K562 (cell line): ENCODE data around the gene HIVEP1. TPM values are rescaled to one million over a fixed set of nuclear protein-coding genes. Genes with fewer than 3 reads are reported as not detected.

ENCODE experiments used
- CBX1 ChIP-seq: sonication (generic); IDR thresholded peaks from 2 replicates; pipeline ENCODE4 v1.6.1; 2016; ENCODE audit warnings: antibody characterized with exemption, low read depth, mild to moderate bottlenecking
- CBX8 ChIP-seq: fragments of 200-600 bp; sonication (generic); IDR thresholded peaks from 2 replicates; pipeline ENCODE4 v1.6.1; 2012; ENCODE audit warnings: borderline replicate concordance, mixed run types, low read depth, mild to moderate bottlenecking, moderate library complexity, mixed read lengths, low read length, control low read depth, inconsistent platforms; ENCODE audit not compliant: poor library complexity, severe bottlenecking; ENCODE audit errors: extremely low read depth
- CTBP1 ChIP-seq: fragments of 450-650 bp; IDR thresholded peaks from 2 replicates; pipeline ENCODE4 v1.6.1; 2016; ENCODE audit warnings: borderline replicate concordance
- FIP1L1 ChIP-seq: fragments of 200-400 bp; formaldehyde crosslinking; IDR thresholded peaks from 2 replicates; pipeline ENCODE4 v1.6.1; 2018; ENCODE audit warnings: mild to moderate bottlenecking, low read depth, low read length; ENCODE audit not compliant: poor library complexity, severe bottlenecking
- FOXA3 ChIP-seq, 2 experiments: fragments of 450-650 bp in 1 of 2; sonication (generic) in 1 of 2; formaldehyde crosslinking; IDR thresholded peaks in 1 of 2; conservative IDR thresholded peaks in 1 of 2; 2 replicates each; pipeline versions ENCODE4 v1.4.0 to v1.8.0; 2020 to 2022; ENCODE audit warnings: mild to moderate bottlenecking in 2 of 2, missing genetic modification reagents in 1 of 2
- FOXJ3 ChIP-seq: sonication (generic); formaldehyde crosslinking; IDR thresholded peaks from 2 replicates; pipeline ENCODE4 v1.4.0; 2020; ENCODE audit warnings: mild to moderate bottlenecking, missing genetic modification reagents
- GATA2 ChIP-seq: sonication (generic); formaldehyde crosslinking; IDR thresholded peaks from 2 replicates; pipeline ENCODE4 v1.4.0; 2020; ENCODE audit warnings: mild to moderate bottlenecking, missing genetic modification reagents
- HBP1 ChIP-seq: fragments of 450-650 bp; formaldehyde crosslinking; IDR thresholded peaks from 2 replicates; pipeline ENCODE4 v1.4.0; 2022; ENCODE audit warnings: missing genetic modification characterization
- MAZ ChIP-seq, 2 experiments: fragments of 450-650 bp in 1 of 2; sonication (generic) in 1 of 2; formaldehyde crosslinking; IDR thresholded peaks in 1 of 2; conservative IDR thresholded peaks in 1 of 2; 2 replicates each; pipeline versions ENCODE4 v1.4.0 to v1.5.0; 2020; ENCODE audit warnings: mild to moderate bottlenecking in 1 of 2, missing genetic modification reagents in 1 of 2
- NRF1 ChIP-seq, 2 experiments: fragments of 450-650 bp; IDR thresholded peaks in 1 of 2; conservative IDR thresholded peaks in 1 of 2; 2 replicates each; pipeline ENCODE4 v1.6.1; 2014; ENCODE audit warnings: mild to moderate bottlenecking in 2 of 2
- PML ChIP-seq: IDR thresholded peaks from 2 replicates; pipeline ENCODE4 v1.6.1; 2012; ENCODE audit warnings: low read length, inconsistent platforms
- SETDB1 ChIP-seq: IDR thresholded peaks from one replicate; pipeline ENCODE4 v1.6.1; 2012; ENCODE audit warnings: low read length, control low read depth, inconsistent platforms
- TAF1 ChIP-seq: IDR thresholded peaks from 2 replicates; pipeline ENCODE4 v1.6.1; 2011; ENCODE audit warnings: mild to moderate bottlenecking, low read length, moderate library complexity; ENCODE audit not compliant: insufficient read depth, control insufficient read depth, severe bottlenecking; ENCODE audit errors: extremely low read depth
- U2AF2 ChIP-seq: fragments of 200-400 bp; formaldehyde crosslinking; optimal IDR thresholded peaks from 2 replicates; pipeline ENCODE3; 2017; ENCODE audit warnings: low read depth, mild to moderate bottlenecking, low read length
- YBX1 ChIP-seq: fragments of 450-650 bp; IDR thresholded peaks from 2 replicates; pipeline ENCODE4 v1.7.1; 2016; ENCODE audit warnings: mild to moderate bottlenecking
- ZNF121 ChIP-seq: sonication (generic); formaldehyde crosslinking; conservative IDR thresholded peaks from 2 replicates; pipeline ENCODE4 v1.8.0; 2022; ENCODE audit warnings: missing genetic modification reagents
- ZNF146 ChIP-seq: IDR thresholded peaks from one replicate; pipeline ENCODE4 v1.6.1; 2018; ENCODE audit warnings: missing compliant biosample characterization; ENCODE audit not compliant: unreplicated experiment
- ZNF347 ChIP-seq: fragments of 450-650 bp; formaldehyde crosslinking; IDR thresholded peaks from 2 replicates; pipeline ENCODE4 v1.4.0; 2020; ENCODE audit warnings: low read depth, mild to moderate bottlenecking, moderate library complexity
- ZNF668 ChIP-seq: fragments of 250-450 bp; sonication (Bioruptor Pico); IDR thresholded peaks from 2 replicates; pipeline ENCODE4 v1.8.0; 2022; ENCODE audit warnings: mild to moderate bottlenecking, inconsistent platforms
- ZNF717 ChIP-seq: fragments of 250-450 bp; sonication (Bioruptor Pico); IDR thresholded peaks from 2 replicates; pipeline ENCODE4 v1.5.0; 2021
- ZNF778 ChIP-seq: fragments of 450-650 bp; formaldehyde crosslinking; IDR thresholded peaks from 2 replicates; pipeline ENCODE4 v1.4.0; 2020; ENCODE audit warnings: mild to moderate bottlenecking, moderate library complexity
- ZSCAN32 ChIP-seq: fragments of 450-650 bp; formaldehyde crosslinking; IDR thresholded peaks from 2 replicates; pipeline ENCODE4 v1.4.0; 2020; ENCODE audit warnings: mild to moderate bottlenecking, moderate library complexity
- polyA plus RNA-seq, 8 experiments: library from polyadenylated mRNA; depleted of rRNA in 4 of 8; stranded (reverse) in 5 of 8; unstranded in 3 of 8; fragments of >200 nt; fragmentation: Nextera tagmentation in 2 of 8; fragmentation: Illumina TruSeq in 1 of 8; extraction: Ambion mirVana in 2 of 8; extraction: Trizol in 1 of 8; gene quantifications; 2 replicates each; pipeline versions ENCODE4 v1.2.1 to v1.2.3, GENCODE V29; 2011 to 2014; ENCODE audit warnings: inconsistent platforms in 1 of 8, missing spikeins in 1 of 8
- total RNA-seq, 7 experiments: library from RNA; depleted of rRNA in 6 of 7; stranded (reverse); fragments of >200 nt in 6 of 7; fragmentation: Illumina TruSeq in 2 of 7; extraction: Trizol in 2 of 7; gene quantifications; 2 replicates each; pipeline versions ENCODE4 v1.2.1 to v1.2.3, GENCODE V29; 2011 to 2021; ENCODE audit warnings: low replicate concordance in 1 of 7
- TF ChIP-seq, protein P1 (sequence below): fragments of 200-800 bp; sonication (Bioruptor generic); IDR thresholded peaks from 2 replicates; pipeline ENCODE4 v1.6.1; 2017; ENCODE audit warnings: missing genetic modification characterization, missing compliant biosample characterization
- TF ChIP-seq, protein P2 (sequence below), 2 experiments: fragments of 450-650 bp; IDR thresholded peaks; 2 replicates each; pipeline ENCODE4 v1.6.1; 2016

Gene HIVEP1
- total and polyA plus RNA-seq, 9 of the 15 experiments (the other 6 are each of a cell fraction or from before 2014, with no cell fraction given), result 6.0 to 33.3 (median 21.7) TPM

GRCh38 chr6:12008366-12009179 lies 3.5 kb upstream of the HIVEP1 start (continued):
- TF ChIP-seq CTBP1, result peak; percentile 90; the same call in 1 of the 2 replicates
- TF ChIP-seq ZSCAN32 (CRISPR knock-in tag), result no peak
- no peak; the same call in 1 of the 2 replicates for TF ChIP-seq CBX1
- no peak for TF ChIP-seq CBX8
- 0 out of 2 replicates have a peak, but pooled peaks have one; percentile 7 for TF ChIP-seq HBP1
- TF ChIP-seq, protein P1, sequence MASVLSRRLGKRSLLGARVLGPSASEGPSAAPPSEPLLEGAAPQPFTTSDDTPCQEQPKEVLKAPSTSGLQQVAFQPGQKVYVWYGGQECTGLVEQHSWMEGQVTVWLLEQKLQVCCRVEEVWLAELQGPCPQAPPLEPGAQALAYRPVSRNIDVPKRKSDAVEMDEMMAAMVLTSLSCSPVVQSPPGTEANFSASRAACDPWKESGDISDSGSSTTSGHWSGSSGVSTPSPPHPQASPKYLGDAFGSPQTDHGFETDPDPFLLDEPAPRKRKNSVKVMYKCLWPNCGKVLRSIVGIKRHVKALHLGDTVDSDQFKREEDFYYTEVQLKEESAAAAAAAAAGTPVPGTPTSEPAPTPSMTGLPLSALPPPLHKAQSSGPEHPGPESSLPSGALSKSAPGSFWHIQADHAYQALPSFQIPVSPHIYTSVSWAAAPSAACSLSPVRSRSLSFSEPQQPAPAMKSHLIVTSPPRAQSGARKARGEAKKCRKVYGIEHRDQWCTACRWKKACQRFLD, result peak; percentile 92; the same call in 1 of the 2 replicates
- no peak for TF ChIP-seq ZNF146
- no peak for TF ChIP-seq SETDB1
- TF ChIP-seq ZNF778 (CRISPR knock-in tag), result no peak
- no peak for TF ChIP-seq ZNF668 (CRISPR knock-in tag)
- no peak for TF ChIP-seq ZNF121 (CRISPR knock-in tag)
- no peak for TF ChIP-seq FIP1L1
- TF ChIP-seq TAF1, result peak; percentile 91
- peak; percentile 95 for TF ChIP-seq GATA2 (CRISPR knock-in tag)
- no peak for TF ChIP-seq ZNF347
- TF ChIP-seq FOXA3 (CRISPR knock-in tag; conservative IDR thresholded peaks at IDR 0.05 in 1 of 2, IDR thresholded peaks at IDR 0.05 in 1 of 2), result no peak
- TF ChIP-seq PML, result peak; percentile 50; the same call in 1 of the 2 replicates
- no peak for TF ChIP-seq FOXJ3 (CRISPR knock-in tag)
- peak; percentile 90 to 94 for TF ChIP-seq MAZ (CRISPR knock-in tag; conservative IDR thresholded peaks at IDR 0.05 in 1 of 2, IDR thresholded peaks at IDR 0.05 in 1 of 2)
- no peak for TF ChIP-seq U2AF2
- no peak for TF ChIP-seq ZNF717 (CRISPR knock-in tag)
- TF ChIP-seq YBX1, result no peak
- TF ChIP-seq NRF1 (conservative IDR thresholded peaks at IDR 0.05 in 1 of 2, IDR thresholded peaks at IDR 0.05 in 1 of 2), result peak; percentile 47 to 61
- TF ChIP-seq, protein P2, sequence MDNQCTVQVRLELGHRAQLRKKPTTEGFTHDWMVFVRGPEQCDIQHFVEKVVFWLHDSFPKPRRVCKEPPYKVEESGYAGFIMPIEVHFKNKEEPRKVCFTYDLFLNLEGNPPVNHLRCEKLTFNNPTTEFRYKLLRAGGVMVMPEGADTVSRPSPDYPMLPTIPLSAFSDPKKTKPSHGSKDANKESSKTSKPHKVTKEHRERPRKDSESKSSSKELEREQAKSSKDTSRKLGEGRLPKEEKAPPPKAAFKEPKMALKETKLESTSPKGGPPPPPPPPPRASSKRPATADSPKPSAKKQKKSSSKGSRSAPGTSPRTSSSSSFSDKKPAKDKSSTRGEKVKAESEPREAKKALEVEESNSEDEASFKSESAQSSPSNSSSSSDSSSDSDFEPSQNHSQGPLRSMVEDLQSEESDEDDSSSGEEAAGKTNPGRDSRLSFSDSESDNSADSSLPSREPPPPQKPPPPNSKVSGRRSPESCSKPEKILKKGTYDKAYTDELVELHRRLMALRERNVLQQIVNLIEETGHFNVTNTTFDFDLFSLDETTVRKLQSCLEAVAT (IDR thresholded peaks at IDR 0.05), result peak; percentile 29 to 63; a peak in 3 of 4 replicates
